GM20431 (cell line): Measurements from ENCODE around the gene EXOSC6.
"Not testable (repeated sequence)": the region's sequence is repeated elsewhere in the genome, so short reads cannot be mapped to it uniquely, and the experiment has no call there.

Source experiments
- in situ Hi-C: fragments of 300-500 bp; cut with MseI, MboI; formaldehyde crosslinking; loops from one replicate; pipeline ENCODE4 v1.15.0; 2020; ENCODE audit warnings: low sequenced_read_pairs; ENCODE audit not compliant: unreplicated experiment

The EXOSC6 gene

GRCh38 chr16:70251629-70252354 is at the start of gene EXOSC6:
Gene EXOSC6, minus strand, starts transcription at chr16:70251940. Its CDS starts 40 bp downstream, at chr16:70251900.
- in situ Hi-C loops: no loop called here

- in situ Hi-C loops: no loop called here
Measured at GRCh38 chr16:70301121-70301520, 49.4 kb upstream of the EXOSC6 start.

GRCh38 chr16:70298988-70299938 is 47.5 kb upstream of the EXOSC6 start, which contains the start of gene DDX19B:
Gene DDX19B, plus strand, starts transcription at chr16:70299186. Its CDS starts 112 bp downstream, at chr16:70299298.
- in situ Hi-C loops: no loop called here

- in situ Hi-C loops: no loop called here
Measured at GRCh38 chr16:70295634-70296033, 43.9 kb upstream of the EXOSC6 start.

- in situ Hi-C loops: no loop called here
Measured at GRCh38 chr16:70294385-70295025, 42.8 kb upstream of the EXOSC6 start.

- in situ Hi-C loops: not testable (repeated sequence)
Measured at GRCh38 chr16:70292148-70292547, 40.4 kb upstream of the EXOSC6 start.

GRCh38 chr16:70290949-70291519 is 39.3 kb upstream of the EXOSC6 start:
- in situ Hi-C loops: no loop called here

- in situ Hi-C loops: no loop called here
Measured at GRCh38 chr16:70289229-70290094, 37.7 kb upstream of the EXOSC6 start, which contains the start of gene AARS1. Gene AARS1, minus strand, starts transcription at chr16:70289506. Its CDS starts 6,743 bp downstream, at chr16:70282763.

- in situ Hi-C loops: not testable (repeated sequence)
Measured at GRCh38 chr16:70287304-70287971, 35.7 kb upstream of the EXOSC6 start.

GRCh38 chr16:70276392-70276791 is 24.7 kb upstream of the EXOSC6 start:
- in situ Hi-C loops: no loop called here

- in situ Hi-C loops: no loop called here
Measured at GRCh38 chr16:70271696-70272095, 20.0 kb upstream of the EXOSC6 start.

GRCh38 chr16:70270176-70270575 is 18.4 kb upstream of the EXOSC6 start:
- in situ Hi-C loops: no loop called here

- in situ Hi-C loops: no loop called here
Measured at GRCh38 chr16:70269471-70269870, 17.7 kb upstream of the EXOSC6 start.

GRCh38 chr16:70267922-70268321 is 16.2 kb upstream of the EXOSC6 start:
- in situ Hi-C loops: not testable (repeated sequence)

- in situ Hi-C loops: no loop called here
Measured at GRCh38 chr16:70267516-70267915, 15.8 kb upstream of the EXOSC6 start.

GRCh38 chr16:70259903-70260302 is 8.2 kb upstream of the EXOSC6 start:
- in situ Hi-C loops: not testable (repeated sequence)

- in situ Hi-C loops: no loop called here
Measured at GRCh38 chr16:70258946-70259345, 7.2 kb upstream of the EXOSC6 start.

- in situ Hi-C loops: no loop called here
Measured at GRCh38 chr16:70258065-70258464, 6.3 kb upstream of the EXOSC6 start.

GRCh38 chr16:70257391-70257790 is 5.7 kb upstream of the EXOSC6 start:
- in situ Hi-C loops: no loop called here
